ENCODE results near the gene NEIL3. TPM values are rescaled to one million over a fixed set of nuclear protein-coding genes. Genes with fewer than 3 reads are reported as not detected.
A peak's percentile ranks its signal among the peaks of the same experiment; 100 is the strongest.

NEIL3 gene, protein sequence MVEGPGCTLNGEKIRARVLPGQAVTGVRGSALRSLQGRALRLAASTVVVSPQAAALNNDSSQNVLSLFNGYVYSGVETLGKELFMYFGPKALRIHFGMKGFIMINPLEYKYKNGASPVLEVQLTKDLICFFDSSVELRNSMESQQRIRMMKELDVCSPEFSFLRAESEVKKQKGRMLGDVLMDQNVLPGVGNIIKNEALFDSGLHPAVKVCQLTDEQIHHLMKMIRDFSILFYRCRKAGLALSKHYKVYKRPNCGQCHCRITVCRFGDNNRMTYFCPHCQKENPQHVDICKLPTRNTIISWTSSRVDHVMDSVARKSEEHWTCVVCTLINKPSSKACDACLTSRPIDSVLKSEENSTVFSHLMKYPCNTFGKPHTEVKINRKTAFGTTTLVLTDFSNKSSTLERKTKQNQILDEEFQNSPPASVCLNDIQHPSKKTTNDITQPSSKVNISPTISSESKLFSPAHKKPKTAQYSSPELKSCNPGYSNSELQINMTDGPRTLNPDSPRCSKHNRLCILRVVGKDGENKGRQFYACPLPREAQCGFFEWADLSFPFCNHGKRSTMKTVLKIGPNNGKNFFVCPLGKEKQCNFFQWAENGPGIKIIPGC
- total RNA-seq: 5.0 TPM

GRCh38 chr4:177309522-177310371 lies at the start of gene NEIL3:
Gene NEIL3 (plus strand): TSS chr4:177309874. CDS start chr4:177309954, 80 bp downstream.
- DNase-seq: peak; percentile 73

GRCh38 chr4:177263818-177264217 lies 45.9 kb upstream of the NEIL3 start:
- no peak for DNase-seq

- DNase-seq: no peak
These were observed 44.8 kb upstream of the NEIL3 start for GRCh38 chr4:177264788-177265422.

DNA sequence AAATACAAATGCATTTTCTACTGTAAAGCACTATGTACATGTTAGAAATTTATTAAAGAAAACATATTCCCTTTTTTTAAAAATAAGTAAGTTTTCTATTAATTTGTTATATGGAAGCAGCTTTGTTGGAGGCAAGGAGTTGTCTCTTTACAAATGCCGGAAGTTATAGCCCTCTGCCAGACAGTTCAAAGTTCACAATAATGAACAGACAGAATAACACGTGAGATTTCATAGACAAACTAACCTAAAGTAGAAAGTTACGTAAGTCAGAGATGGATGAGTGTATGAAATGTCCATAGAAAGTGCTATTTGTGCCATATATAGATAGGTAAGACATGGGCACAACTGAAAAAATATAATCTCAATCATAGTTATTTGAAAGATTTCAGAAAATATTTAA lies 43.9 kb upstream of the NEIL3 start:
- DNase-seq: no peak

GRCh38 chr4:177266506-177266905 lies 43.2 kb upstream of the NEIL3 start:
- DNase-seq: no peak

DNA sequence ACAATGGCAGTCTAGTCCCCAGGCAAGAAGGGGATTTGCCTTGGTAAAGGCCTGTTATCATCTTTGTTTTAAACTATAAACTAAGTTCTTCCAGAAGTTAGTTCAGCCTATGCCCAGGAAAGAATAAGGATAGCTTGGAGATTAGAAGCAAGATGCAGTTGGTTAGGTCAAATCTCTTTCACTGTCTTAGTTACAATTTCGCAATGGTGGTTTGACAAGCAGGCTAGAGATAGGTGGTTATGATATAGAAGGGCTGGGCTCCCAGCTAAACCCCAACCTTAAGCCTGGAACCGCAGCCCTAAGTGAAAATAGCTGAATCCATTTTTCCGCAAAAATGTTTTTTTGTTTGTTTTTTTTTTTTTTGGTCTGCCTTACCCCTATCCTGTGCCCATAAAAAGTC lies 41.8 kb upstream of the NEIL3 start:
- no peak for DNase-seq

DNA sequence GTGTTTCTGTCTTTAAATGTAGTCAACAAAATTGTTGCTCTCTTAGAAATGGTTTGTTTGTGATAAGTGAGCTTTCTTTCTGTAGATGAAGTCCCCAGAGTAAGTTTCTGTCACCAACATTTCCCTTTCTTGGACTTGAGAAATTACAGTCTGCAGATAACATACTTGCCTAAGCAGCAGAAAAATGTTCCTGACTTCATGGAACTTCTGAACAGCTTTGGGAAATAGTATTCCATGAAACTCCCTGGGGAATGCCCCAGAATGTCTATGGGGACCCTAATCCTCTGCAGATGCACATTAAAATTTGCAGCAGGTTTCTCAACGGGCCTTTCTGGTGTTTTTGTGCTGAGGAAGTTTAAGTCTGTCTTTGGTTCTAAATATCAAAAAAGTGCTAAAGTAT lies 38.6 kb upstream of the NEIL3 start:
- no peak for DNase-seq

DNA sequence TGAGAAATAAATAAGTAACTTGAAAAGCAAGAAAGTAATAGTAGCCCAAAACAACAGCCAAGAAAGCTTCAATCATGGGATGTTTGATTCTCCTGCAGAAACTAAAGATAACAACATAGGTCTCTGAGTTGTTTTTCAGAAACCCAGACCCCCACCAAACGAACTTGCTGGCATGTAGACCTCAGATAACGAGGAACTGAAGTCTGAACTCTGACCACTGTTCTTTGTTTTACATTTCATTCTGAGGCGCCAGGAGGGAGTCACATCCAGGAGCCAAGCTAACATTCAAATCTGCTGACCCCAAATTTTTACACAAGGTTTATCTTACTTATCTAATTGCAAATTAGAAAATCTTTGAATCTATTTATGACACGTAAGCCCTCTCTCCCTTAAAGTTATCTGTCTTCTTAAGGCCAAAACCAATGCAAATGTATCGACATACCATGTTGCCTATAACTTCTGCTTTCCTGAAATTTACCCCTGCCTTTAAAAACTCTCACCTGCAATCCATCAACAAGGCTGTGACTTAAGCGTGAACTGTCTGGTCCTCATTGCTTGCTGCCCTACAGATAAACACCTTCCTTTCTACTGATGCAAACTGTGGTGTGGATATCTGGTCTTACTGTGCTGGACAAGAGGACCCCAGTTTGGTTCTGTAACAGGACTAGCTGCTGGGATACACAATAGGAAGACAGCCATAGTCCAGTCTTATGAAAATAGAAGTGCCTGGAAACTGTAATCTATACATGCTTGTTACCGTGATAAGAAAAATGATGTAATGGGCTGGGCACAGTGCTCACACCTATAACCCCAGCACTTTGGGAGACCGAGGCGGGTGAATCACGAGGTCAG lies 37.5 kb upstream of the NEIL3 start:
- DNase-seq: no peak

DNA sequence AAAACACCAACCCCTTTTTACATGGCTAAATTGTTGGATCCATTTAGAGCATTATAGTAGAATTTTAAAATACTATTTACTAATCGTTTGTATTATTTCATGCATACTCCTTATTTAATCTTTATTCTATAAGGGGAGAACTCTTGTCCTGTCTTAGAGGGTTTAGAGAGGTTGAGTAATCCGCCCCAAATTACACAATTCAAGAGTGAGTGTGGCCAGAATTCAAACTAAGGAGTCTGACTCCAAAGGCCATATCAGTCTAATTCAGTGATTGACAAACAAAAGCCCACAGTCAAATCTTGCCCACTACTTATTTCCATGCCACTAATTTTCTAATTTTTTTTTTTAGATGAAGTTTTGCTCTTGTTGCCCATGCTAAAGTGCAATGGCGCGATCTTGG lies 33.7 kb upstream of the NEIL3 start:
- no peak for DNase-seq

DNA sequence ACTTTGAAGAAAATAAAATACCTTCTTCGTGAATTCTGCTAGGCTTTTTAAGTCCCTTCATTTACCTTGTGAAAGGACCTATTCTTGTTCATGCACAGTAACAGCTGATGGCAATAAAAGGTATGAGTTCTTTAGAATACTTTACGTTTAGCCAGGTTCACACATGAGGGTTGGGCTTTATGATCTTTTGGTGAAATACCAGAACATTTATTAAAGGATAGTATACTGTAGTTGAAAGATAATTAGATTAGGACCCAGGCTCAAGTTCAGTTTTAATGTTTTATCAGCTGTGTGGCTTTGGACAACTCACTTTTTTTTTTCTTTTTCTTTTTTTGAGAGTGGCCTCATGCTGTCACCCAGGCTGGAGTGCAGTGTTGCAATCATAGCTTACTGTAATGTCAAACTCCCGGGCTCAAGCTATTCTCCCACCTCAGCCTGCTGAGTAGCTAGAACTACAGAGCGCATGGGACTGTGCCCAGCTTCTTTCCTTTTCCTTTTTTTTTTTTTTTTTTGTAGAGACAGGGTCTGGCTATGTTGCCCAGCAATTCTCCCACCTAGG lies 28.2 kb upstream of the NEIL3 start:
- DNase-seq: no peak

DNA sequence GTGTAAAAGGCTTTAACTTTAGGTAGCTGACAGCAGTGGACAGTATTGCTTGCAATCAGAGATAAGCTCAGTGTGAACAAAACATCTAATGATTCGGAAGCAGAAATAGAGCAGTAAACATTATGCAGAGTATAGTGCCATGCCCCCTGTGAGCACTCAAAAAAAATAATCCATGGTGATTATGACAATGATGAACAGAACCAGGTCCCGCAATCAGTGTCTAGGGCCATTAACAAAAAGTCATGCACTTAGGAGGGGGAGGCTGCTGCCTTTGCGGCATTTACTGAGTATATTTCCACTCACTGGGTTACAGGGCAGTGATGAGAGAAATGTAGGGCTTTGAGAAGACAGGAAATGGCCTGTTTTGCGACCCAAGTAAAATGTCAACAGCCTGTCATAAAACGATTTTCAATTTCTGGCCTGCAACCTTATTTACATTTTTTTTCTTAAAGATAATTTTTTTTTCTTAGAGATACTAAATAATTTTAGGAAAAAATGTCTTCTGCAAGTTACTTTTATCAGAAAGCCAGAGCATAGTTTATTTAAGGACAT lies 27.3 kb upstream of the NEIL3 start:
- DNase-seq: no peak

DNA sequence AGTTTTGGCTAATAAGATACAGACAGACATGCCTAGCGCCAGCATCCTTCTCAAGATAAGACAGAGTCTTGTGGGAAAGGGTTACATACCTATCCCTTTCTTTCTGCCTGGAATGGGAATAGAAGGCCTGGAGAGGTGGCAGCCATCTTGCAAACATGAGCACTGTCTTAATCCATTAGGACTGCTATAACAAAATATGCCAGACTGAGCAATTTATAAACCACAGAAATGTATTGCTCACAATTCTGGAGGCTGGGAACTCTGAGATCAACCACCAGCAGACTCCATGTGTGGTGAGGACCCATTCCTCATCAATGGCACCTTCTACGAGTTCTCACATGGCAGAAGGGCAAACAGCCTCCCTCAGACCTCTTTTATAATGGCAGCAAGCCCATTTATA lies 26.5 kb upstream of the NEIL3 start:
- no peak for DNase-seq

DNA sequence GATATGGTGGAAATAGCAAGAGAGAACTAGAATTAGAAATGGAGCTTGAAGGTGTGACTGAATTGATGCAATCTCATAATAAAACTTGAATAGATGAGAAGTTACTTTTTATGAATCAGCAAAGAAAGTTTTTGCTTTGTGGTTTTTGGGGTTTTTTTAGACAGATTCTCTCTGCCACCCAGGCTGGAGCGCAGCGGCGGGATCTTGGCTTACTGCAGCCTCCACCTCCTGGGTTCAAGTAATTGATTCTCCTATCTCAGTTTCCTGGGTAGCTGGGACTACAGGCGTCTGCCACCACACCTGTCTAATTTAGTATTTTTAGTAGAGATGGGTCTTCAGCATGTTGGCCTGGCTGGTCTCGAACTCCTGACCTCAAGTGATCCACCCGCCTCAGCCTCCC lies 23.7 kb upstream of the NEIL3 start:
- DNase-seq: no peak

DNA sequence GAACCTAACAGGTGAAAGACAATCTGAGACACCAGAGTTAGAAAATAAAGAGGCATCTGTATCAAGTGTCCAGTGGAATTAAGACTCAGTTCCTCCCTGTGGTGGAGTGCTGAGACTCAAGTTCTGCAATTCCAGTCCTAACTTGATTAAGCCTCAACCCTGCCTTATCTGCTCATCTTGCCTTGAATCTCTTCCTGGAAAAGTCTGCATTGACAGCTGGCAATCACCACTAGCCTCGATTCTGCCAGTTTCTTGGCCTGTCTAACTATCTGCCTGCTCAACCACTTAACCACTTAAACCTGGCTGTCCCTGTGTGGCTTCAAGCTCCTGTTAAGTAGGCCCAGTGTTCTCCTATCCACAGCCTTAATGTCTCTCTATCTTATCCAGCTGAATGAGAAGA lies 22.4 kb upstream of the NEIL3 start:
- no peak for DNase-seq

- no peak for DNase-seq
These were observed 21.3 kb upstream of the NEIL3 start for GRCh38 chr4:177288335-177288734.

GRCh38 chr4:177290780-177291179 lies 18.9 kb upstream of the NEIL3 start:
- DNase-seq: no peak

DNA sequence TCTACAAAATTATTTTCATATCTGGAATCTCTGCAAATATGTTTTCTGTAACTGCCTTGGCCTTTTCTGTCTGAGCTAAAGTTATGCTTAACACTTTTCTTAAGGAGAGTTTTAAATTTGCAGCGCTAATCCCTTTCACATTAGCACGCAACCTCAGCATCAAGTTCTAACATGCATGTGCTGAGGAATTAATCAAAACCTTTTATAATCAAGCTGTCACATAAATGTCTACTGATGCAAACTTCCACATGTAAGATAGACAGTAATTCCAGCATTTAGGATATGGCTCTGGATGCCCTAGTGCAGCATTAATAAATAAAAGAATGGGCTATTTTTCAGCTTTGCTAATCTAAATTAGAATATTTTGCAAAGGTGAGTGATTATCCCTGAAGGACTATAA lies 17.5 kb upstream of the NEIL3 start:
- DNase-seq: no peak

GRCh38 chr4:177293208-177294033 lies 16.3 kb upstream of the NEIL3 start:
- DNase-seq: no peak

- DNase-seq: no peak
These were observed 11.8 kb upstream of the NEIL3 start for GRCh38 chr4:177297785-177298391.
